Daoy (cell line): ENCODE data around the gene DENND6A. TPM values are rescaled to one million over a fixed set of nuclear protein-coding genes. Genes with fewer than 3 reads are reported as not detected.
"Not testable (repeated sequence)": the region's sequence is repeated elsewhere in the genome, so short reads cannot be mapped to it uniquely, and the experiment has no call there.

ENCODE experiments used
- DNase-seq: peaks from one replicate; pipeline ENCODE4 v3.0.0-alpha.2; 2015; ENCODE audit warnings: low read depth
- total RNA-seq: library from RNA; depleted of rRNA; stranded (reverse); fragments of >200 nt; shearing (Covaris generic); gene quantifications from 2 replicates; pipeline ENCODE4 v1.2.3, GENCODE V29; 2014

The DENND6A gene
- total RNA-seq, 1 experiment from 2014 or later = 13.3 TPM

- DNase-seq = no peak
Measured at GRCh38 chr3:57644740-57645139, 48.1 kb downstream of the DENND6A start.

GRCh38 chr3:57637391-57637790 is 55.5 kb downstream of the DENND6A start:
- no peak for DNase-seq

- DNase-seq = not testable (repeated sequence)
Measured at GRCh38 chr3:57634259-57634658, 58.6 kb downstream of the DENND6A start.

- no peak for DNase-seq
Measured at GRCh38 chr3:57627976-57628375, 64.9 kb downstream of the DENND6A start.

DNA sequence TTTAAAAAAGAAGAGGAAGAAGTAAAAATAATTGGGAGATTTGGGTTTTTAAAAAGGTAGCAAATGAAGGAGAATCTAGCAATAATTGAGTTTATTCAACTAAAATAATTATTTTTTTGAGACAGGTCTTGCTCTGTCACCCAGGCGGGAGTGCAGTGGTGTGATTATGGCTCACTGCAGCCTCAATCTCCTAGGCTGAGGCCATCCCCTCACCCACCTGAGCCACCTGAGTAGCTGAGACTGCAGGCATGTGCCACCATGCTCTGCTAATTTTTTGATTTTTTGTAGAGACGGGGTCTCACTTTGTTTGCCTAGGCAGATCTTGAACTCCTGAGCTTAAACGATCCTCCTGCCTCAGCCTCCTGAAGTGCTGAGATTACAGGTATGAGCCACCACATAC is 68.1 kb downstream of the DENND6A start:
- DNase-seq = no peak

DNA sequence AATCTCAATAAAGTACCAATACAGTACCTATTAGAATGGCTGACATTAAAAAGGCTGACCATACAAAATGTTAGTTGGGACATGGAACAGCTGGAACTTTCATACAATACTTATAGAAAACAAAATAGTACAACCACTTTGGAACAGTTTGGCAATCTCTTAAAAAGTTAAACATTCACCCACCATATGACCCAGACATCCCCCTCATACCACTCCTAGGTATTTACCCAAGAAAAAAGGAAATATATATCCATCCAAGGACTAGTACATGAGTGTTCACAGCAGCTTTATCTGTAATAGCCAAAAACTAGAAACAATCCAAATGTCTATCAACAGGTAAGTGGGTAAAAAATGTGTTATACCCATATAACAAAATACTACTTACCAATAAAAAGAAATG is 70.5 kb downstream of the DENND6A start:
- no peak for DNase-seq

DNA sequence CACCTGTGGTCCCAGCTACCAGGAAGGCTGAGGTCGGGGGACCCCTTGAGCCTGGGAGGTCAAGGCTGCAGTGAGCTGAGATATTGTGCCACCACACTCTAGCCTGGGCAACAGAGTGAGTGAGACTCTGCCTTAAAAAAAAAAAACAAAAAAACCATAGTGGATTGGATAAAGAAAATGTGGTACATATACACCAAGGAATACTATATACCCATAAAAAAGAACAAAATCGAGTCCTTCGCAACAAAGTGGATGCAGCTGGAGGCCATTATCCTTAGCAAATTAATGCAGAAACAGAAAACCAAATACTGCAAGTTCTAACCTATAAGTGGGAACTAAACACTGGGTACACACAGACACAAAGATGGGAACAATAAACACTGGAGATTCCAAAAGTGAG is 75.1 kb downstream of the DENND6A start:
- DNase-seq = no peak

- no peak for DNase-seq
Measured at GRCh38 chr3:57616233-57616632, 76.6 kb downstream of the DENND6A start.

DNA sequence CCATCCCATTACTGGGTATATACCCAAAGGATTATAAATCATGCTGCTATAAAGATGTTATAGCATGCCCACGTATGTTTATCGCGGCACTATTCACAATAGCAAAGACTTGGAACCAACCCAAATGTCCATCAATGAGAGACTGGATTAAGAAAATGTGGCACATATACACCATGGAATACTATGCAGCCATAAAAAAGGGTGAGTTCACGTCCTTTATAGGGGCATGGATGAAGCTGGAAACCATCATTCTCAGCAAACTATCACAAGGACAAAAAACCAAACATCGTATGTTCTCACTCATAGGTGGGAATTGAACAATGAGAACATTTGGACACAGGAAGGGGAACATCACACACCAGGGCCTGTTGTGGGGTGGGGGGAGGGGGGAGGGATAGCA is 81.0 kb downstream of the DENND6A start:
- not testable (repeated sequence) for DNase-seq

DNA sequence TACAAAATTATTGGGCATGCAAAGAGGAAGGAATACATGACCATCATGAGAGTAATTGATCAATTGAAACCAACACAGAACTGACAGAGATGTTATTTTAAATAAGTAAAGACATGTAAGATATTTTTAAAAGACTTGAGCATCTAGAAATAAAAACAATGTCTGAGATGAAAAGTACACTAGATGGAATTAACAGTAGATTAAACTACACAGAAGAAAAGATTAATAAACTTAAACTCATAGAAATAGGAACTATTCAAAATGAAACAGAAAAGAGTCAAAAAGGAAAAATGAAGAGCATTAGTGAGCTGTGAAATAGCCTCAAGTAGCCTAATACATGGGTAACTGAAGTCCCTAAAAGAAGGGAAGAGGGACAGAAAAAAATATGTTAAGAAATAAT is 87.2 kb downstream of the DENND6A start:
- DNase-seq = no peak

DNA sequence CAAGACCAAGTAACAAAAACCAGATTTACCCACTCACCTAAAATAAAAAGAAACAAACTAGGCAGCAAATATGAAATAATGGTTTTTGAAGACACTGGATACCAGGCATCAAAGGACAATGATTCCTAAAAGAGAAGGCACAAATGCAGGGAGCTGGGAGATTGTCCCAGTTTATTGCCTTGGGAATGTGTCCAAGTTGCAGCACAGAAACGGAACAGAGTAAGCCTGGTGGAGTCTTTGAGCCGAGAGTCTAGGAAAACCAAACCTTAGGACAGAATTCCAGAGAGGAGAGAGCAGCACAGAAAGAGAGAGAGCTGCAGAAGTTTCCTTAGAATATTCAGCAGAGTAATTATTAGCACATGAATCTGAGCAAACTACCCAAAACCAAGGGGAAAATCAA is 87.9 kb downstream of the DENND6A start:
- DNase-seq = no peak

- DNase-seq = no peak
Measured at GRCh38 chr3:57600195-57600594, 92.7 kb downstream of the DENND6A start.

GRCh38 chr3:57598765-57599360 is 94.0 kb downstream of the DENND6A start:
- no peak for DNase-seq

- DNase-seq = peak; percentile 99
Measured at GRCh38 chr3:57597127-57597923, 95.6 kb downstream of the DENND6A start, which contains the start of gene ARF4. TSS of gene ARF4 (minus strand) at chr3:57597344. CDS start at chr3:57597140, 204 bp downstream.

- peak; percentile 85 for DNase-seq
Measured at GRCh38 chr3:57596495-57597126, 96.3 kb downstream of the DENND6A start.

GRCh38 chr3:57594576-57594975 is 98.3 kb downstream of the DENND6A start:
- no peak for DNase-seq

- DNase-seq = no peak
Measured at GRCh38 chr3:57594144-57594543, 98.7 kb downstream of the DENND6A start.

DNA sequence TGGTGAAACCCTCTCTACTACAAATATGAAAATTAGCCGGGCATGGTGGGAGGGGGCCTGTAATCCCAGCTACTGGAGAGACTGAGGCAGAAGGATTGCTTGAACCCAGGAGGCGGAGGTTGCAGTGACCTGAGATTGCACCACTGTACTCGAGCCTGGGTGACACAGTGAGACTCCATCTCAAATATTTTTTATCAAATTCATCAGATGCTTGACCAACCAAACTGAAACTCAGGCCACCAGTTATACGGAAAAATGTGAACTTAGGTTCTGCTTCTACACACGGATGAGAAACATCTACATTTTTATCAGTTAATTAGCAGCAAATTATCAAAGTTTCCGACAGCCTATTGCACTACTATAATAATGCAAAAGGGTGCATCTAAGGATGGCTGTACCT is 100.6 kb downstream of the DENND6A start:
- no peak for DNase-seq

GRCh38 chr3:57587905-57588304 is 105.0 kb downstream of the DENND6A start:
- DNase-seq = no peak

- DNase-seq = no peak
Measured at GRCh38 chr3:57586778-57587177, 106.1 kb downstream of the DENND6A start.

- DNase-seq = no peak
Measured at GRCh38 chr3:57583544-57583943, 109.3 kb downstream of the DENND6A start.

DNA sequence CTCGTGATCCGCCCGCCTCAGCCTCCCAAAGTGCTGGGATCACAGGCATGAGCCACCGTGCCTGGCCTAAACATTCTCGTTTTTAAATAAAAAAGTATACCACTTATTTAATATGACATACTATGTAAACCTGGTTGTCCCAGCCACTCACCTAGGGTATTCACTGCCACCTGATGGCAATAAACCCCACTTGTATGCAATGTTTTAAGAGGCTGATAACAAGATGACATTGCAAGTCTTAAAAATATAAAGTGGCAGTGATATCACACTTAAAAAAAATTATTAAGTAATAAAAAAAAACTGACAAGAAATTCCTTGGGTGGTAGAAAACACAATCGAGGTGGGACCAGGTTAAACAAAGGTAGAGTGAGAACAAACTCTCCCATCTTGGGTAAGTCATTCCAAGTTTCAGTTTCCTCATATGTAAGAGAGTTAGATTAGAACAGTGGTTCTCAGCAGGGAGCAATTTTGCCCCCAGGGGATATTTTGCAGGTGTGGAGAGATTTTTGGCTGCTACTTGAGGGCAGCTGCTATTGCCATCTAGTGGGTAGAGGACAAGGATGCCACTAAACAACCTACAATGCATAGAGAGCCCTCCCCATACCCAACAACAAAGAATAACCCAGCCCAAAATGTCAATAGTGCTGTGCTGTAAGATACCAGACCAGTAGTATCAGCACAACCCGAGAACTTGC is 110.3 kb downstream of the DENND6A start:
- DNase-seq = no peak
